ENCODE results near the gene UTP4. TPM values are rescaled to one million over a fixed set of nuclear protein-coding genes. Genes with fewer than 3 reads are reported as not detected.

The UTP4 gene
- polyA plus RNA-seq, 1 experiment: 60.7 TPM

DNA sequence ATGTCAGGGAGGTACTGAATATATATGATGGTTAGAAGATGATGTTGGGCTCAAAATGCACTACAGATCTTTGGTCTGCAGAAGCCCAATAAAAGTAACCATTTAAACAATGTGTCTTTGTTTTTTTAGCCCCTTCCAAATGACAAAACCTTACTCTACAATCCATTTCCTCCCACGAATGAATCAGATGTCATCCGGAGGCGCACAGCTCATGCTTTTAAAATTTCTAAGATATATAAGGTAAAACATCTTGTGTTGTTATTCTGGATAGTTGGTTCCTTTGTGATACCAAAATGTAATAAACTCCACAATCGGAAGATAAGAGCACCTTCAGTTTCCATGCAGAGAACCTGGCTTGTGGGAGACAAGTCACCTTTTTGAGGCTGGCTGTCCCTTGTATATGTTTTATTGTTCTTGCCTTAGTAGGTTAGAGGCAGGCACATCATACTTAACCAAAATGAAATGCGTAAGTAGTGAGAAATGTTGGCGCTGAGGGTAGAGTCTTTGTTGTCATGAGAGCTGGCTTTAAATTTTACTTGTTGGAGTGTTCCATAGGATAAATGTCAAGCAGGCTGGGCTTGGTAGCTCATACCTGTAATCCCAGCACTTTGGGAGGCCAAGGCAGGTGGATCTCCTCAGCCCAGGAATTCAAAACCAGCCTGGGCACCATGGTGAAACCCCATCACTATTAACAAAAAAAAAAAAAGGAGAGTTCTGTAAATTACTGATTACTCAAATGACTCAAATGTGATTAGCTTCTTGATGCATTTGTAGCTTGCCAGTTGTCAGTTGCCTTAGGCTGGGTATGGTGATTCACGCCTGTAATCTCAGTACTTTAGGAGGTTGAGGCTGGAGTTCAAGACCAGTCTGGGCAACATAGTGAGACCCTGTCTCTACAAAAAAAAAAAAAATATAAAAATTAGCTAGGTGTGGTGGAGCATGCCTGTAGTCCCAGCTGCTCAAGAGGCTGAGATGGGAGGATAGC is 34.8 kb downstream of the UTP4 start:
- Histone ChIP-seq H3K36me3 (ENCODE audit: control insufficient read depth, insufficient read depth, low read length) (peaks cover 5% of the 10 kb centered on the region), H3K27me3 (ENCODE audit: control insufficient read depth, insufficient read depth, low read length) (no peaks in the 10 kb centered on the region), H3K4me3 (ENCODE audit: low read depth, low read length) (no peak overlapping the region)
- POLR2A ChIA-PET: interaction anchor here (0.5 kb wide), 1 partner anchor 34 kb away, joined by 4 read pairs; no protein-coding TSS in a partner anchor
- CTCF ChIA-PET: interaction anchor here (0.9 to 5.5 kb wide), 5 partner anchors 9 to 122 kb away, joined by 3 to 28 read pairs (median 3); no protein-coding TSS in a partner anchor
- TF ChIP-seq, protein P1, sequence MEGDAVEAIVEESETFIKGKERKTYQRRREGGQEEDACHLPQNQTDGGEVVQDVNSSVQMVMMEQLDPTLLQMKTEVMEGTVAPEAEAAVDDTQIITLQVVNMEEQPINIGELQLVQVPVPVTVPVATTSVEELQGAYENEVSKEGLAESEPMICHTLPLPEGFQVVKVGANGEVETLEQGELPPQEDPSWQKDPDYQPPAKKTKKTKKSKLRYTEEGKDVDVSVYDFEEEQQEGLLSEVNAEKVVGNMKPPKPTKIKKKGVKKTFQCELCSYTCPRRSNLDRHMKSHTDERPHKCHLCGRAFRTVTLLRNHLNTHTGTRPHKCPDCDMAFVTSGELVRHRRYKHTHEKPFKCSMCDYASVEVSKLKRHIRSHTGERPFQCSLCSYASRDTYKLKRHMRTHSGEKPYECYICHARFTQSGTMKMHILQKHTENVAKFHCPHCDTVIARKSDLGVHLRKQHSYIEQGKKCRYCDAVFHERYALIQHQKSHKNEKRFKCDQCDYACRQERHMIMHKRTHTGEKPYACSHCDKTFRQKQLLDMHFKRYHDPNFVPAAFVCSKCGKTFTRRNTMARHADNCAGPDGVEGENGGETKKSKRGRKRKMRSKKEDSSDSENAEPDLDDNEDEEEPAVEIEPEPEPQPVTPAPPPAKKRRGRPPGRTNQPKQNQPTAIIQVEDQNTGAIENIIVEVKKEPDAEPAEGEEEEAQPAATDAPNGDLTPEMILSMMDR (IDR thresholded peaks at IDR 0.05; ENCODE audit: insufficient read depth, low read depth, low read length): no peak
- DNase-seq (ENCODE audit: low read depth): no peak

DNA sequence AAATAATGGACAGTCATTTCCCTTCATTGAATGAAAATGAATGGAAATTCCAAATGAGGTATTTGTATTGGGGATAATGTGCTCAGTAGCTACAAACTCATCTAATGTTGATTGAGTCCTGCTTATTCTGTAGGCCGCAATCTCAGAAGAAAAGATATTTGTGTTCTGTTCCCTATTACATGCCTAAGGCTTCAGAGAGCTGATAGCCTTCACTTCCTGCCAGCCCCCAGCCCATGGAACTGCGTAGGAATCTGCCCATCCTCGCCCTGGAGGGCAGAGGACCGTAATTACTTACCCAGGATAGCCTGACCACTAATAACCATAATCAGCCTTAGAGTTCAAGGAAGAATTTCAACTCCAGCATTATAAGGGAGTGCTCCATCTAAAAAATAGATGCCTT is 36.6 kb downstream of the UTP4 start:
- ChIA-PET CTCF (interaction anchor here (1.4 to 5.5 kb wide), 3 partner anchors 11 to 121 kb away, joined by 3 to 28 read pairs (median 3); no protein-coding TSS in a partner anchor), POLR2A (interaction anchor here (0.7 kb wide), 1 partner anchor 119 kb away, joined by 11 read pairs; no protein-coding TSS in a partner anchor)
- H3K4me3 ChIP-seq (ENCODE audit: low read depth, low read length): no peak overlapping the region
- no peaks in the 10 kb centered on the region for H3K27me3 ChIP-seq (ENCODE audit: control insufficient read depth, insufficient read depth, low read length)
- peaks cover 2% of the 10 kb centered on the region for H3K36me3 ChIP-seq (ENCODE audit: control insufficient read depth, insufficient read depth, low read length)
- TF ChIP-seq, protein P1 (IDR thresholded peaks at IDR 0.05; ENCODE audit: insufficient read depth, low read depth, low read length): no peak
- no peak for DNase-seq (ENCODE audit: low read depth)

DNA sequence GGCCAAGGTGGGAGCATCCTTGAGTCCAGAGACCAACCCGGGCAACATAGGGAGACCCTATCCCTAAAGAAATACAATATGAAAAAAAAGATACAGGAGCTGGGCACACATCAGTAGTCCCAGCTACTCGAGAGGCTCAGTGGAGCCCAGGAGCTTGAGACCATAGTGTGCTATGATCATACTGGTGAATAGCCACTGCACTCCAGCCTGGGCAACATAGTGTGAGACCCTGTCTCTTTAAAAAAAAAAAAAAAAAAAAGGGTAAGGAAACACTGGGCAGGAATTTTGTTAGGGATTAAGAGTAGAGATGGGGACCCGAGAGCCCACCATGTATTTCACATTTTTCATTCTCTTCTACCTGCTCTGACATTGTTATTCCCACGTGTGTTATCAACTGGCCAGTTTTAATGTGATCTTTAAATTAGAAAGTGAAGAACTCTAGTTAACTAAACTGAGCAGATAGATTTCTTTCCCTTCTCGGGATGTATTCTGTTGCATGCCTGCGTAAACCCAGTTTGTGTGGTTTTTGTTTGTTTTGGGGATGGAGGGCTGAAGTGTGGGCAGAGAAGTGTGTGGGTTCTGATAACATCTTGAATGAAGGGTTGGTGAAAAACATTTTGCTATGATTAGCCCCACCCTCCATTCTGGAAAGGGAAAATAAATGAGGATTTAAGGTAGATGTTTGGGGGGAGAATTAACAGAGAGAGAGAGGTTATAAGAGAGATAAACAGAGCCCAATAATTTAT is 37.3 kb downstream of the UTP4 start:
- H3K36me3 ChIP-seq (ENCODE audit: control insufficient read depth, insufficient read depth, low read length): peaks cover 2% of the 10 kb centered on the region
- no peak for DNase-seq (ENCODE audit: low read depth)
- CTCF ChIA-PET: interaction anchor here (1.4 to 5.5 kb wide), 3 partner anchors 11 to 120 kb away, joined by 3 to 28 read pairs (median 3); no protein-coding TSS in a partner anchor
- H3K27me3 ChIP-seq (ENCODE audit: control insufficient read depth, insufficient read depth, low read length): no peaks in the 10 kb centered on the region
- H3K4me3 ChIP-seq (ENCODE audit: low read depth, low read length): no peak overlapping the region
- POLR2A ChIA-PET: interaction anchor here (0.7 kb wide), 1 partner anchor 119 kb away, joined by 11 read pairs; no protein-coding TSS in a partner anchor
- TF ChIP-seq, protein P1 (IDR thresholded peaks at IDR 0.05; ENCODE audit: insufficient read depth, low read depth, low read length): no peak

DNA sequence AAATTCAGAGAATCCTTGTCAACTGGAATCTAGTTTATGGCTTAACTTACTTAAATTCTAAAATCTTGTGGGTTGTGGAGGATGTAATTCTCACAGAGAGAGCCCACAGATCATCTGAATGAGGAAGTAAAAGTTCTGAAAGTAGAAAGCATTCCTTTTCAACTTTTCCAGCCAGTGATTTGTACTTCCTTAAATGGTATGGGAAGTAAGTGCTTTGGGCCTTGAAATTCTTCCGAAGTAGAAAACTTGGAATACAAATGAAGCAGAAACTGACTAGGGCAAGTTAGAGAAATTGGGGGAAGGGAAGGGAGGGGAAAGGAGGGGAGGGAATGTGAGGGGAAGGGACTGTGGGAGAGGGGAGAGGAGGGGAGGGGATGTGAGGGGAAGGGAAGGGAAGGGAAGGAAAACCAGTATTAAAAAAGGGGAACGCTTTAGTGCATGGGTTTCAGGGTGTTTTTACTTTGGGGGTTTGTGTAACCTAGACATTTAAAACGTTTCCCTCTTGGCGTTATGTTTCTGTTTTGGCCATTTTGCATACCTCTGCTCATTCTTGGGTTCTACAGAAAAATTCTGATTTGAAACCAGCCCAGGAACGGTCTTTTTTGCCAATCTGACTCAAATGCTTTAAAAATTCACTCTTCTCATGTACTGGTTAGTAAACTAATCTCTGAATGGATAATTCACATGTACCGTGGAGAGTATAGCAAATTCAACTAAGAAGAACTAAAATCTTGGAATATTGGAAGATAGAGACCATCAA is 39.1 kb downstream of the UTP4 start:
- DNase-seq (ENCODE audit: low read depth): no peak
- H3K4me3 ChIP-seq (ENCODE audit: low read depth, low read length): no peak overlapping the region
- ChIA-PET POLR2A (no interaction called here), CTCF (no interaction called here)
- TF ChIP-seq, protein P1 (IDR thresholded peaks at IDR 0.05; ENCODE audit: insufficient read depth, low read depth, low read length): no peak
- no peaks in the 10 kb centered on the region for H3K27me3 ChIP-seq (ENCODE audit: control insufficient read depth, insufficient read depth, low read length)
- H3K36me3 ChIP-seq (ENCODE audit: control insufficient read depth, insufficient read depth, low read length): peaks cover 1% of the 10 kb centered on the region; the same call in 1 of the 2 replicates

Measured in BJ (cell line).